Erythroblast (primary cell): ENCODE data around the gene DOCK9.

ENCODE experiments used
- DNase-seq, 2 experiments: peaks; one replicate each; lab custom pipeline; 2025; lab: John Stamatoyannopoulos, UW
- GATA1 ChIP-seq: IDR thresholded peaks from 2 replicates; pipeline ENCODE4 v1.6.1; 2011; ENCODE audit warnings: low read depth, mild to moderate bottlenecking, control low read depth, low read length, moderate library complexity
- POLR2A ChIP-seq: IDR thresholded peaks from 2 replicates; pipeline ENCODE4 v1.6.1; 2011; ENCODE audit warnings: mild to moderate bottlenecking, low read length

DOCK9 gene, protein sequence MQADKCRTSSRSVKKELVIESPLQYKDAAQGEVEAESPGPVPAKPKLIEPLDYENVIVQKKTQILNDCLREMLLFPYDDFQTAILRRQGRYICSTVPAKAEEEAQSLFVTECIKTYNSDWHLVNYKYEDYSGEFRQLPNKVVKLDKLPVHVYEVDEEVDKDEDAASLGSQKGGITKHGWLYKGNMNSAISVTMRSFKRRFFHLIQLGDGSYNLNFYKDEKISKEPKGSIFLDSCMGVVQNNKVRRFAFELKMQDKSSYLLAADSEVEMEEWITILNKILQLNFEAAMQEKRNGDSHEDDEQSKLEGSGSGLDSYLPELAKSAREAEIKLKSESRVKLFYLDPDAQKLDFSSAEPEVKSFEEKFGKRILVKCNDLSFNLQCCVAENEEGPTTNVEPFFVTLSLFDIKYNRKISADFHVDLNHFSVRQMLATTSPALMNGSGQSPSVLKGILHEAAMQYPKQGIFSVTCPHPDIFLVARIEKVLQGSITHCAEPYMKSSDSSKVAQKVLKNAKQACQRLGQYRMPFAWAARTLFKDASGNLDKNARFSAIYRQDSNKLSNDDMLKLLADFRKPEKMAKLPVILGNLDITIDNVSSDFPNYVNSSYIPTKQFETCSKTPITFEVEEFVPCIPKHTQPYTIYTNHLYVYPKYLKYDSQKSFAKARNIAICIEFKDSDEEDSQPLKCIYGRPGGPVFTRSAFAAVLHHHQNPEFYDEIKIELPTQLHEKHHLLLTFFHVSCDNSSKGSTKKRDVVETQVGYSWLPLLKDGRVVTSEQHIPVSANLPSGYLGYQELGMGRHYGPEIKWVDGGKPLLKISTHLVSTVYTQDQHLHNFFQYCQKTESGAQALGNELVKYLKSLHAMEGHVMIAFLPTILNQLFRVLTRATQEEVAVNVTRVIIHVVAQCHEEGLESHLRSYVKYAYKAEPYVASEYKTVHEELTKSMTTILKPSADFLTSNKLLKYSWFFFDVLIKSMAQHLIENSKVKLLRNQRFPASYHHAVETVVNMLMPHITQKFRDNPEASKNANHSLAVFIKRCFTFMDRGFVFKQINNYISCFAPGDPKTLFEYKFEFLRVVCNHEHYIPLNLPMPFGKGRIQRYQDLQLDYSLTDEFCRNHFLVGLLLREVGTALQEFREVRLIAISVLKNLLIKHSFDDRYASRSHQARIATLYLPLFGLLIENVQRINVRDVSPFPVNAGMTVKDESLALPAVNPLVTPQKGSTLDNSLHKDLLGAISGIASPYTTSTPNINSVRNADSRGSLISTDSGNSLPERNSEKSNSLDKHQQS (N-terminal part only)

DNA sequence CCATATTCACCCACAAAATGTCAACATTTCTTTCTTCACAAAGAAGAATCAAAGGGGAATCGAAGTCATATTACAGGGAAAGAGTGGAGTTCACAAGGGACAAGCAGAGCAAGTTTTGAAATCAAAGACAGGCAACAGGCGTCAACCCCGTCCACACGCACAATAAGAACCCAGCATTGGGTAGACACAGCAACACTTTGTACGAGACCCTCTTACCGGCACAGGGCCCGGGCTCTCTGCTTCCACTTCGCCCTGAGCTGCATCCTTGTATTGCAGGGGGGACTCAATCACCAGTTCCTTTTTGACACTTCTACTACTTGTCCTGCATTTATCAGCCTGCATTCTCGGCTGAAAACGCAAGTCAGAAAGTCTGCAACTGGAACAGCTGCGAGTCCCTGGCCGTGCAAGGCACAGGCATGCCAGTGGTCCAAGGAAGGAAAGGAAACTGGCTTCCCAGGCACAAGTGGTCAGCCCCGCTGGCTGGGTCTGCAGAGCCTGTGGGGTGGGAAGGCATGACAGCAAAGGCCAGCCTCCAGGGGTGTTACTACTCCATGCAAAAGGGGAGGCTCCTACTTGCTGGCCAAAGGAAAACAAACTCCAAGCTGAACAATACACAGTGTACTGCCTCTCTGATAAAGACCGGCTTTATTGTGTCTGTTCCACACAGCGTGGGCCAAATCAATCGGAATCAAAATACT lies at the start of gene DOCK9:
TSS of gene DOCK9 (minus strand) at position 497 of the 698 bp plus-strand sequence. CDS start at position 342, 155 bp downstream.
- DNase-seq: no peak
- TF ChIP-seq POLR2A (no peak), GATA1 (no peak)

DNA sequence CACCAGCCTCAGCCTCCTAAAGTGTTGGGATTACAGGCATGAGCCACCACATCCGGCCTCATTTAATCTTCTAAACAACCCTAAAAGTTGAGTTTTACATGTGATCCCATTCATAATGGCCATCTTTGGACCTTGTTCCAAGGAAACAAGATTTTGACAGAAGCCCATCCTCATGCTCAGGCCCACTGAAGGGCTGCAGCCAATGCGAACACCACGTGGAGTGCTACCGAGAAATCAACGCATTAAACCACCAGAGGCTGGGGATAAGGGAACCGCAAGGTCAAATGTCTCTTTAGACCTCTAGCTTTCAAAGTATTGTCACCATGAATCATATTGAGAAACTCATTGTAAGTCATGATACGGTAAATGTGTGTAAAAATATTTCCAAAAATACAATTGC lies 49.4 kb upstream of the DOCK9 start:
- no peak for TF ChIP-seq POLR2A
- TF ChIP-seq GATA1: no peak
- DNase-seq: no peak

DNA sequence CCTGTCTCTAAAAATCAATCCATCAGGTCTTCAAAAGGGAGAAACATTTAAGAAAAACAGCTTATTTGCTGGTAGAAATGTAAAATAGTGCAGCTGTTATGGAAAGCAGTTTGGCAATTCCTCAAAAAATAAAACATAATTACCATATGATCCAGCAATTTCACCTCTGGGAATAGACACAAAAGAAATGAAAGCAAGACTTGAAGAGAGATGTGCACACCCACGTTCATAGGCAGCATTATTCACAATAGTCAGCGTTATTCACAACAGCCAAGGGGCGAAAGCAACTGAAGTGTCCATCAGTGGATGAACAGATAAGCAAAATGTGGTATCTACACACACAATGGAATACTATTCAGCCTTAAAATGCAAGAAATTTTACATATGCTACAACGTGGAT lies 45.1 kb upstream of the DOCK9 start:
- DNase-seq: no peak
- TF ChIP-seq GATA1: no peak
- TF ChIP-seq POLR2A: no peak

DNA sequence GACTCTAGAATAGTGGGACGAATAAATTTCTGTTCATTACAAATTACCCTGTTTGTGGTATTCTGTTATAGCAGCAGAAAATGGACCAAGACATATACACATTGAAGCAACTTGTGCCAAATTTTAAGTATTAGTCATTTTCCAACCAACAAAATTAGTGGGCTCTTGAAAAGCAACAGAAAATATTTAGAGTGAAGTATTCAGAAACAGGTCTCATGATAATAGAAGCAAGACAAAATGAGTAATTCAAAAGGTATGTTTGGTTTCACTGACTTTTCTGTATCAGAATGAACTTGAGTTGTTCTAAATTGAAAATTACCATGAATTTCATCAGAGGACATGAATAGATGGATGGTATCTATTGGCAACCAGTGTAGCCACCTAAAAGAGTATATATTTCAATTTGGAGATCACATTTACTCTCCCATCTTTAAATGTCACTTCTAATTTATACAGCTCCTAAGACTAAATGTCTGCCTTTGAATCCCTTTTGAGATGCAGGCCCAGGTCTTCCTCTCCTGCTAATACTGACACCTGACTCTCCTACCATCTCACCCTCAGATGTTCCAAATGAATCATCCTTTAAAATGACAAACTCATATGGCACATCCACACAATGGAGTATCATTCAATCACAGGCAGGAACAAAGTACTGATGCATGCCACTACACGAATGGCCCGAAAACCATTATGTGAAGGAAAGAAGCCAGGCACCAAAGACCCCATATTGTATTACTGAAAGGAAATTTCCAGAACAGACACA lies 40.7 kb upstream of the DOCK9 start:
- no peak for DNase-seq

DNA sequence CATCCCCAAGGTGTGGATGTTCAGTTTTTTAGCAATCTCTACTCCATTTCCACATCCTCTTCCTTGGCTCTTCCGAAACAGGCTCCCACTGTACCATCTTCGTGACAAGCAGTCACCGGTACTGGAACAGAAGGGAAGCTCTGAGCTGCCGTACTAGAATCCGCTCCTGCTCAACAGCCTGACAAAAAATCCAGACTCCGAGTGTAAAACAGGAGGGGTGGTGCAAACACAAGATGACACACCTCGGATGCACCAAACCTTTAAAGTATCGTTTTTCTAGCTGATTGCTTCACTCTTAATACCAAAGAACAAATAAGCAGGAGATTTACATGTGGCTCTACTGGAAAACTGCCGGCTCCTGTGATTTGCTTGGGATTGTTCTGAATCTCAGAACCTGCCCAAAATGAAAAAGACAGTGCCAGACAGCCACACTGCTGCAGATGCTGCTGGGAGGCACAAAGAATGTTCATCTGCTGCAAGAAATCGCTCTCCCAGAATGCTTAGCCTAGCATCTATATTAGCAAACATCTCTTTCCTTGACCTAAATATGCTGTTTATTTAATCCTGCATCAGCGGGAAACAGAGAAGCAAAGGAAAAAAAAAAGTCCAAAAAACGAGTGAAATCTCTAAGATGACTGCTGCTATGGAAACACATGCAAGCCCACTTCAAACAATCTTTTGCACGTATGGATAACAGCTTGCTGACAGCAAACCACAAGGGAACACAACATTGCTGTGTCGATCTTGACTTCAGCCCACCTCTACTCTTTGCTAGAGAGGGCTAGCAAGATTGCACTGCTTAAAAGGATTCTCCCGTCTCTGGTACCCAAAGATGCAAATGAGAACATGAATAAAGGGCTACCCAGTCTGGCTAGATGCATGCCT lies 38.0 kb upstream of the DOCK9 start:
- TF ChIP-seq GATA1: no peak
- no peak for TF ChIP-seq POLR2A

More for the DNA sequence above, 40.7 kb upstream of the DOCK9 start:
- no peak for TF ChIP-seq POLR2A

DNA sequence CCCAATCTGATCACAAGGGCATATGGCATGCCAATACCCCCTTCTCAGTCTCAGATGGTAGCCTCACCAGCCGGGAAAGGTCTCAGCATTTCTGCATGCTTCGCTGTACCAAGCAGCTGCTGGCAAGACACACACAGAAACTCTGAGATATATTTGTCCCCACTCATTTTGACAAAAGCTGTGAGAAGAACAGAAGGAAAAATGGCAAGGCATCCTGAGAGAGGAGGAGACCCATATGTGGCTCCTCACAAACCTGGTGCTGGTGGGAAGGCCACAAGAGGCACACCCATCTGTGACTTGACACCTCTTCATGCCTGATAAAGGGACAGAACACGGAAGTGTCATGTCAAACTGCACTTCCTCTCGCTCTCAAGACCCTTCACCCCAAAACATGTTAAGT lies 36.7 kb upstream of the DOCK9 start:
- peak; percentile 49 to 53 for DNase-seq
- TF ChIP-seq POLR2A (no peak), GATA1 (no peak)

More for the DNA sequence above, 38.0 kb upstream of the DOCK9 start:
- DNase-seq: no peak

DNA sequence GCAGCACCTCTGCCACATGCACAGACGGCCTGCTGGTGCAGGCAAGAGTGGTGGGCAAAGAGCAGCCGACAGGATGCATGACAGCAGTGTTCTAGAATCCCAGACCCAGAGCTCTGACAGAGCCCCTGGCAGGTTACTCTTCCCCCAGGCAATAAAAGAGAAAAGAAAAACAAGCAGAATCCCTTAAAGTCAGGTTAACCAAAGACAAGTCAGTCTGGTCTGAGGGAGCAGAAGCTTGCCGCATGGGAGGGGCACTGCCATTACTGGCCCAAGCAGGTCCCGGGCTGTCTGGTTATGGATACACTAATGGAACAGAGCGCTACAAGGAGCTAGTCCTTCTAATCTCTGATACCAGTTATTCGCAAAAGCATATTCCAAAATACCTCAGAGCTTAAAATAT lies 36.1 kb upstream of the DOCK9 start:
- no peak for DNase-seq
- no peak for TF ChIP-seq POLR2A
- no peak for TF ChIP-seq GATA1

DNA sequence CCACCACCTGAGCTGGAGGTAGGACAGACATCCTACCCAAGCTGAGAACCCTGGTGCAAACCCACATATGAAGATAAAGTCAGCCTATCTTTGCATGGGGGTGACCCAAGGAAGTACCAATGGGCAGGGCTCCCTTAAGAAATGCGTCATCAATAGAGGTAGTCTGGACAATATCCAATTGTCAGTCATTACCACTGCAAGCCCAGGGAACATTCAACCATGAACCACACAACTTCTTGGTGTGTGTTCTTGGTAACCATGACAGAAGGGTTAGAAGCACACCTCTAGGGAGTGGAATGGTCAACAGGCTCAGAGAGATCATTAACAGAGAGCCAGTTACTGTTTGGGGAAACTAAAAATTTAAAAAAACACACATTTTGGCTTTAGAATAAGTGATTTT lies 34.7 kb upstream of the DOCK9 start:
- no peak for TF ChIP-seq POLR2A
- no peak for TF ChIP-seq GATA1
- DNase-seq: no peak

DNA sequence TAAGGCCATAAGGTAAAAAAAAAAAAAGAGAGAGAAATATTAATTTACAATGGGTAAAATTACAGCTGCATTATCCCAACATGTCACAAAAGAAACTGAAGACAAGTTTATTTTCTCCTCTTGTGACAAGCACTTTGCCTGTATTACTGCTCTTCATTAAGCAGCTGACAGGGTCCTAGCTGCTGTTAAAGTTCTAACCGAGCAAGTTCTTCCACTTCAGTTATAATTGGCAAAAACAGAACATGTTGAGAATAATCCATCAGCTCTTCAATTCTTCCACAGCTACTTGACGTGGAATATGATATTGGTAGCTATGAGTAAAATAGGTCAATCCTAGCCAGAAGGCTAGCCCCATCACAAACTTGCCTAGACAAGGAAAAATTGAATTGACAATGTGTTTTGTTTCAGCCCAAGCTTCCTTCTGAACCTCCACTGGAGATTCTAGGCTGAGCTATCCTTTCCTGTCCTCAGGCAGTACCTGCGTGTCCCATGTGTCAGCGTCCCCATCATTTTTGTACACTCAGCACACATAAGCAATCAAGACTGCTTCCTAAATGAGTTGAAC lies 32.2 kb upstream of the DOCK9 start:
- no peak for TF ChIP-seq GATA1
- no peak for TF ChIP-seq POLR2A
- DNase-seq: no peak

DNA sequence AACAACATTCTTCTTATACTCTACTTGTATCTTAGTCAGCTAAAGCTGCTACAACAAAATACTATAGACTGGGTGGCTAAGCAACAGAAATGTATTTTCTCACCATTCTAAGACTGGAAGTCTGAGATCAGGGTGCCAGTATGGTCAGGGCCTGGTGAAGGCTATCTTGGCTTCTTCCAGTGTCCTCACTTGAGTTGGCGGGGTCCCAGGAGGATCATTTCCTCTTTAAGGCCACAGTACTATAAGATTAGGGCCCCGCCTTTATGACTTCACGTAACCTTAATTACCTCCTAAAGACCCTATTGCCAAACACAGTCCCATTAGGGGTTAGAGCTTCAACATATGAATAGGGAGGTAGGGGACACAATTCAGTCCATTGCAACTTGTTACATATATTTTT lies 30.7 kb upstream of the DOCK9 start:
- TF ChIP-seq POLR2A: no peak
- TF ChIP-seq GATA1: no peak
- peak; percentile 8 to 38 for DNase-seq

DNA sequence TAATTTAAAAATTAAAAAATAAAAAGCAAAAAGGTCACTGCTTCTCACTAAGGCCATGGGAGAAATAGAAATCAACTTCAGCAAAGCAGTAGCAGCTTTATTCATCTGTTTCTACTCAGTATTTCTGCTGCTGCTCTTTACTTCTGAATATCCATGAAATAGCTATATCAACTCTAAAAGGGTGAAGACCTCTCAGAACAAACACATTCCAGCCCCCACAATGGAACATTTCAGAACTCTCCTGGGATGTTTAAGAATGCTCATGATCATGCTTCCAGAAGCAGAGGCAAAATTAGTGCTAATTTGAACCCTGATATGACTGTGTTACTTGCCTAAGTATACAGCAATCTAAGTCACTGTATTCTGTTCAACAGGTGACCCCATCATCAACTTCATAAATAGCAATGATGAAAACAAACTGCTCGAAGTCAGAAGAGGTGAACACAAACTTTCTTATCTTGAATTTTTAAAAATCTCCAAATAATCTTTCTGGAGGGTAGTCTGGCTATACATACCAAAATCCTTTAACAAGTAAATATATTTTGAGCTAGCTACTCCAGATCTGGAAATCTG lies 29.6 kb upstream of the DOCK9 start:
- no peak for DNase-seq
- no peak for TF ChIP-seq GATA1
- TF ChIP-seq POLR2A: no peak
